ENCODE data around the gene ANKRD9. TPM values are rescaled to one million over a fixed set of nuclear protein-coding genes. Genes with fewer than 3 reads are reported as not detected.

ANKRD9 gene
- total RNA-seq, 1 donor from 2014 or later, result 26.5 TPM

DNA sequence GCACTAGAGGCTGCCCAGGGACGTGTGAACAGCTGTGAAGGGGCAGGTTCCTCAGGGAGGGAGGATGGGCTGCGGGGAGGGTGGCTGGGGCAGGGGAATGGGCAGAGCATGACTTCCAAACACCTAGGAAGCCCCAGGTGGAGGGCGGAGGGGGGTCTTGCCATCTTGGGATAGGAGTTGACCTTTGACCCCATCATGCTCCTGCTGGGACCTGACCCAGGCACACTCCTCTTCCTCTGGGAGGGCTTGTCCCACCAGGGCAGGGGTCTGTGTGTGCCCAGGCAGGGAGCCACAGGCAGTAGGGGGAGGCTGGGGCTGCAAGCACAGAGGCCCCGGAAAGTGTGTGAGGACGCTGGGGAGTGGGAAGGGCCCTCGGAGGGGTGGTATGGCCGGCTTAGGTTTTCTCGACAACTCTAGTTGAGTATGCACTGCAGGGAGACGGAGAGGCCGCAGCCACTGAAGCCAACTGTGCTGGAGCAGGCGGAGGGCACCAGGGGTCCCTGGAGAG is 3.3 kb upstream of the ANKRD9 start:
- Mint-ChIP-seq H3K27me3 (no peaks in the 10 kb centered on the region), H3K36me3 (ENCODE audit: insufficient read depth) (peaks cover 4% of the 10 kb centered on the region), H3K4me1 (ENCODE audit: low read depth) (peaks cover 15% of the 10 kb centered on the region), H3K27ac (no peak overlapping the region), H3K9me3 (ENCODE audit: low read depth) (no peaks in the 10 kb centered on the region), H3K4me3 (ENCODE audit: low read depth) (no peak overlapping the region)
- TF ChIP-seq CTCF (IDR thresholded peaks at IDR 0.05; ENCODE audit: unreplicated experiment), result no peak
- no peak for DNase-seq (ENCODE audit: low spot score, unreplicated experiment)

- no peak for DNase-seq (ENCODE audit: low spot score, unreplicated experiment)
- Mint-ChIP-seq H3K4me1 (ENCODE audit: low read depth) (peaks cover 15% of the 10 kb centered on the region), H3K27ac (no peak overlapping the region), H3K27me3 (no peaks in the 10 kb centered on the region), H3K9me3 (ENCODE audit: low read depth) (no peaks in the 10 kb centered on the region), H3K36me3 (ENCODE audit: insufficient read depth) (peaks cover 4% of the 10 kb centered on the region), H3K4me3 (ENCODE audit: low read depth) (no peak overlapping the region)
- TF ChIP-seq CTCF (IDR thresholded peaks at IDR 0.05; ENCODE audit: unreplicated experiment), result no peak
Observed at GRCh38 chr14:102511538-102511937, 2.0 kb upstream of the ANKRD9 start.

GRCh38 chr14:102510616-102511520 is 1.3 kb upstream of the ANKRD9 start:
- Mint-ChIP-seq H3K36me3 (ENCODE audit: insufficient read depth) (peaks cover 4% of the 10 kb centered on the region), H3K4me3 (ENCODE audit: low read depth) (peak overlapping the region; percentile 76), H3K27me3 (no peaks in the 10 kb centered on the region), H3K27ac (peak overlapping the region; percentile 85), H3K4me1 (ENCODE audit: low read depth) (peaks cover 15% of the 10 kb centered on the region), H3K9me3 (ENCODE audit: low read depth) (no peaks in the 10 kb centered on the region)
- no peak for TF ChIP-seq CTCF (IDR thresholded peaks at IDR 0.05; ENCODE audit: unreplicated experiment)
- DNase-seq (ENCODE audit: low spot score, unreplicated experiment), result peak; percentile 67

- peak; percentile 37 for DNase-seq (ENCODE audit: low spot score, unreplicated experiment)
- peak overlapping the region; percentile 76 for H3K4me3 Mint-ChIP-seq (ENCODE audit: low read depth)
- peaks cover 15% of the 10 kb centered on the region for H3K4me1 Mint-ChIP-seq (ENCODE audit: low read depth)
- TF ChIP-seq CTCF (IDR thresholded peaks at IDR 0.05; ENCODE audit: unreplicated experiment), result no peak
- H3K27me3 Mint-ChIP-seq, result no peaks in the 10 kb centered on the region
- H3K9me3 Mint-ChIP-seq (ENCODE audit: low read depth), result no peaks in the 10 kb centered on the region
- peaks cover 4% of the 10 kb centered on the region for H3K36me3 Mint-ChIP-seq (ENCODE audit: insufficient read depth)
- peak overlapping the region; percentile 95 for H3K27ac Mint-ChIP-seq
Observed at GRCh38 chr14:102508774-102509745, 516 bp downstream of the ANKRD9 start.

GRCh38 chr14:102508410-102508773 is 1.2 kb downstream of the ANKRD9 start:
- Mint-ChIP-seq H3K9me3 (ENCODE audit: low read depth) (no peaks in the 10 kb centered on the region), H3K36me3 (ENCODE audit: insufficient read depth) (peaks cover 4% of the 10 kb centered on the region), H3K27me3 (no peaks in the 10 kb centered on the region), H3K4me3 (ENCODE audit: low read depth) (peak overlapping the region; percentile 76), H3K4me1 (ENCODE audit: low read depth) (peaks cover 15% of the 10 kb centered on the region), H3K27ac (peak overlapping the region; percentile 95)
- no peak for TF ChIP-seq CTCF (IDR thresholded peaks at IDR 0.05; ENCODE audit: unreplicated experiment)
- no peak for DNase-seq (ENCODE audit: low spot score, unreplicated experiment)

Data from progenitor cell of endocrine pancreas (in vitro differentiated cells).